H1 (cell line): ENCODE results near the gene KLF9. TPM values are rescaled to one million over a fixed set of nuclear protein-coding genes. Genes with fewer than 3 reads are reported as not detected.

ENCODE experiments used
- CTCF ChIA-PET: fragments of 300-600 bp; sonication (Branson Sonifier 250); formaldehyde crosslinking; loops from one replicate; lab custom pipeline; 2021; ENCODE audit not compliant: partially characterized antibody; lab: Charles Lee
- POLR2A ChIA-PET: fragments of 300-600 bp; sonication (Branson Sonifier 250); formaldehyde crosslinking; loops from one replicate; lab custom pipeline; 2021; ENCODE audit warnings: inconsistent platforms; ENCODE audit not compliant: partially characterized antibody; lab: Charles Lee
- DNase-seq, 2 experiments: peaks; one replicate each; pipeline versions ENCODE4 v3.0.0 to v3.0.0-alpha.2; 2010 to 2022; ENCODE audit warnings: low spot score in 2 of 2, low read depth in 1 of 2, mixed read lengths in 1 of 2
- FAIRE-seq: peaks from 2 replicates; lab custom pipeline; 2011; peaks lifted over from hg19 to GRCh38; lab: Jason Lieb, UNC
- H2AFZ ChIP-seq: 2 replicates; pipeline ENCODE4 v1.8.1; 2012; ENCODE audit warnings: low read length, inconsistent platforms
- H2AK5ac ChIP-seq: 2 replicates; pipeline ENCODE4 v1.6.1; 2013; ENCODE audit warnings: low read depth, low read length
- H2BK120ac ChIP-seq: replicated peaks from 2 replicates; pipeline ENCODE3; 2013; ENCODE audit warnings: low read depth, low read length, inconsistent platforms
- H2BK12ac ChIP-seq: 2 replicates; pipeline ENCODE4 v1.6.1; 2013; ENCODE audit warnings: low read depth, low read length
- H2BK15ac ChIP-seq: 2 replicates; pipeline ENCODE4 v1.6.1; 2013; ENCODE audit warnings: low read length
- H2BK20ac ChIP-seq: 2 replicates; pipeline ENCODE4 v1.6.1; 2013; ENCODE audit warnings: low read length
- H2BK5ac ChIP-seq: 2 replicates; pipeline ENCODE4 v1.6.1; 2013; ENCODE audit warnings: low read depth, low read length
- H3K14ac ChIP-seq: 2 replicates; pipeline ENCODE4 v1.6.1; 2013; ENCODE audit warnings: inconsistent platforms; ENCODE audit not compliant: insufficient read length
- H3K18ac ChIP-seq: 2 replicates; pipeline ENCODE4 v1.6.1; 2013; ENCODE audit warnings: low read length; ENCODE audit errors: extremely low read depth
- H3K23ac ChIP-seq: 2 replicates; pipeline ENCODE4 v1.6.1; 2013; ENCODE audit warnings: inconsistent platforms; ENCODE audit not compliant: insufficient read length
- H3K23me2 ChIP-seq: 2 replicates; pipeline ENCODE4 v1.6.1; 2013; ENCODE audit warnings: low read depth, low read length
- H3K27ac ChIP-seq: 2 replicates; pipeline ENCODE4 v1.6.1; 2011; ENCODE audit warnings: low read depth, low read length, inconsistent platforms
- H3K27me3 ChIP-seq, 4 experiments: replicated peaks in 1 of 4; 1 replicate in 1 of 4; 2 replicates in 3 of 4; pipeline versions ENCODE4 v1.6.1 to v1.8.1; 2011 to 2013; ENCODE audit warnings: low read length in 3 of 4, mild to moderate bottlenecking in 3 of 4, inconsistent platforms in 2 of 4, mixed read lengths in 2 of 4, moderate library complexity in 1 of 4; ENCODE audit not compliant: control insufficient read depth in 3 of 4, insufficient read depth in 3 of 4; ENCODE audit errors: extremely low read depth in 1 of 4
- H3K36me3 ChIP-seq, 4 experiments: 2 replicates each; pipeline versions ENCODE4 v1.6.1 to v1.8.1; 2011 to 2013; ENCODE audit warnings: mild to moderate bottlenecking in 4 of 4, low read length in 3 of 4, moderate library complexity in 2 of 4, control low read depth in 1 of 4, inconsistent platforms in 1 of 4; ENCODE audit not compliant: insufficient read depth in 4 of 4, control insufficient read depth in 2 of 4
- H3K4ac ChIP-seq: replicated peaks from 2 replicates; pipeline ENCODE3; 2013; ENCODE audit warnings: low read length, low read depth, mixed read lengths, inconsistent platforms; ENCODE audit not compliant: insufficient read length
- H3K4me1 ChIP-seq, 4 experiments: replicated peaks in 1 of 4; 1 replicate in 1 of 4; 2 replicates in 3 of 4; pipeline versions ENCODE4 v1.6.1 to v1.8.1; 2011 to 2013; ENCODE audit warnings: low read length in 3 of 4, inconsistent platforms in 2 of 4, mixed read lengths in 1 of 4; ENCODE audit not compliant: insufficient read depth in 4 of 4, control insufficient read depth in 3 of 4
- H3K4me2 ChIP-seq, 2 experiments: 2 replicates each; pipeline versions ENCODE4 v1.6.1 to v1.8.1; 2011 to 2013; ENCODE audit warnings: low read depth in 2 of 2, low read length in 2 of 2, control low read depth in 1 of 2, inconsistent platforms in 1 of 2, mild to moderate bottlenecking in 1 of 2; ENCODE audit not compliant: insufficient read depth in 1 of 2
- H3K4me3 ChIP-seq, 4 experiments: fragments of 200-600, 300-600 bp in 1 of 4; sonication (generic), shearing (Covaris generic), sonication (Bioruptor Twin) in 1 of 4; 2 replicates each; pipeline versions ENCODE4 v1.5.1 to v1.8.1; 2011 to 2016; ENCODE audit warnings: low read length in 4 of 4, low read depth in 3 of 4, control low read depth in 2 of 4, inconsistent platforms in 2 of 4, mild to moderate bottlenecking in 2 of 4, mixed read lengths in 1 of 4, moderate library complexity in 1 of 4; ENCODE audit not compliant: insufficient read depth in 2 of 4; ENCODE audit errors: extremely low read depth in 1 of 4
- H3K56ac ChIP-seq: replicated peaks from 2 replicates; pipeline ENCODE3; 2013; ENCODE audit warnings: low read depth, mild to moderate bottlenecking, mixed read lengths, low read length, inconsistent platforms; ENCODE audit not compliant: insufficient read length
- H3K79me1 ChIP-seq: 2 replicates; pipeline ENCODE4 v1.6.1; 2013; ENCODE audit warnings: low read depth, low read length, control low read depth
- H3K79me2 ChIP-seq, 2 experiments: 2 replicates each; pipeline versions ENCODE4 v1.6.1 to v1.8.1; 2012 to 2013; ENCODE audit warnings: low read length in 2 of 2, mild to moderate bottlenecking in 2 of 2, inconsistent platforms in 1 of 2; ENCODE audit not compliant: insufficient read depth in 2 of 2, control insufficient read depth in 1 of 2
- H3K9ac ChIP-seq, 4 experiments: replicated peaks in 1 of 4; 1 replicate in 1 of 4; 2 replicates in 3 of 4; pipeline versions ENCODE4 v1.6.1 to v1.8.1; 2011 to 2013; ENCODE audit warnings: low read depth in 3 of 4, low read length in 3 of 4, control low read depth in 2 of 4, mild to moderate bottlenecking in 2 of 4, moderate library complexity in 2 of 4, inconsistent platforms in 1 of 4; ENCODE audit errors: extremely low read depth in 1 of 4
- H3K9me3 ChIP-seq, 2 experiments: 2 replicates each; pipeline versions ENCODE4 v1.6.1 to v1.8.1; 2012 to 2013; ENCODE audit warnings: mild to moderate bottlenecking in 2 of 2, moderate library complexity in 2 of 2, control low read depth in 1 of 2, inconsistent platforms in 1 of 2, low read depth in 1 of 2, low read length in 1 of 2, mixed read lengths in 1 of 2; ENCODE audit not compliant: insufficient read depth in 2 of 2
- H4K20me1 ChIP-seq, 2 experiments: replicated peaks in 1 of 2; 2 replicates each; pipeline versions ENCODE3 to v1.8.1; 2011 to 2013; ENCODE audit warnings: inconsistent platforms in 2 of 2, low read length in 2 of 2, mild to moderate bottlenecking in 1 of 2; ENCODE audit not compliant: insufficient read depth in 2 of 2, control insufficient read depth in 1 of 2
- H4K5ac ChIP-seq: 2 replicates; pipeline ENCODE4 v1.6.1; 2013; ENCODE audit warnings: low read length, low read depth, mixed read lengths, inconsistent platforms; ENCODE audit not compliant: insufficient read length
- H4K8ac ChIP-seq: 2 replicates; pipeline ENCODE4 v1.8.0; 2013; ENCODE audit warnings: mild to moderate bottlenecking, moderate library complexity, low read length, inconsistent platforms; ENCODE audit not compliant: insufficient read depth; ENCODE audit errors: extremely low read depth
- H4K91ac ChIP-seq: replicated peaks from 2 replicates; pipeline ENCODE3; 2013; ENCODE audit warnings: low read length, mixed read lengths, inconsistent platforms; ENCODE audit not compliant: insufficient read length
- CTBP2 ChIP-seq: IDR thresholded peaks from 2 replicates; pipeline ENCODE4 v1.7.0; 2011; ENCODE audit warnings: borderline replicate concordance, mild to moderate bottlenecking, moderate library complexity, mixed read lengths, low read length; ENCODE audit not compliant: insufficient read depth, insufficient read length
- EP300 ChIP-seq, 2 experiments: IDR thresholded peaks; 1 replicate in 1 of 2; 2 replicates in 1 of 2; pipeline ENCODE4 v1.6.1; 2011 to 2012; ENCODE audit warnings: low read depth in 2 of 2, low read length in 2 of 2, mild to moderate bottlenecking in 2 of 2, borderline replicate concordance in 1 of 2, inconsistent platforms in 1 of 2, moderate library complexity in 1 of 2
- JUND ChIP-seq: IDR thresholded peaks from 2 replicates; pipeline ENCODE4 v1.6.1; 2011; ENCODE audit warnings: mild to moderate bottlenecking, improper control_type of control experiment, low read length
- KDM5A ChIP-seq: fragments of 200-600 bp; IDR thresholded peaks from 2 replicates; pipeline ENCODE4 v1.7.1; 2012; ENCODE audit warnings: mild to moderate bottlenecking, low read length, inconsistent platforms, mixed read lengths
- NRF1 ChIP-seq: IDR thresholded peaks from 2 replicates; pipeline ENCODE4 v1.6.1; 2011; ENCODE audit warnings: mild to moderate bottlenecking, low read depth, low read length, improper control_type of control experiment
- SIN3A ChIP-seq, 2 experiments: IDR thresholded peaks in 1 of 2; conservative IDR thresholded peaks in 1 of 2; 2 replicates each; pipeline ENCODE4 v1.6.1; 2011 to 2012; ENCODE audit warnings: low read length in 2 of 2, improper control_type of control experiment in 1 of 2, low read depth in 1 of 2, mild to moderate bottlenecking in 1 of 2
- SP1 ChIP-seq: IDR thresholded peaks from 2 replicates; pipeline ENCODE4 v1.6.1; 2011; ENCODE audit warnings: low read depth, low read length
- SP2 ChIP-seq: IDR thresholded peaks from 2 replicates; pipeline ENCODE4 v1.6.1; 2012; ENCODE audit warnings: mild to moderate bottlenecking, low read length, inconsistent platforms
- SRF ChIP-seq: IDR thresholded peaks from 2 replicates; pipeline ENCODE4 v1.6.1; 2011; ENCODE audit warnings: mild to moderate bottlenecking, low read depth, low read length, moderate library complexity
- TAF1 ChIP-seq: IDR thresholded peaks from 2 replicates; pipeline ENCODE4 v1.6.1; 2011; ENCODE audit warnings: mild to moderate bottlenecking, low read depth, low read length
- YY1 ChIP-seq: IDR thresholded peaks from 2 replicates; pipeline ENCODE4 v1.6.1; 2011; ENCODE audit warnings: low read depth, mild to moderate bottlenecking, low read length
- WGBS, 2 experiments: shearing (Covaris generic) in 1 of 2; methylation state at CpG; one replicate each; pipeline versions ENCODE4 v1.1.6 to v1.1.7; 2013 to 2015; ENCODE audit warnings: low lambda C conversion rate in 2 of 2, mixed read lengths in 2 of 2, inconsistent platforms in 1 of 2, low coverage in 1 of 2, missing lambda C conversion rate in 1 of 2; ENCODE audit not compliant: insufficient replicate concordance in 2 of 2, insufficient coverage in 1 of 2, insufficient read length in 1 of 2; ENCODE audit errors: extremely low coverage in 1 of 2, missing lambda C conversion rate in 1 of 2; 5-methylcytosine and 5-hydroxymethylcytosine counted together
- polyA plus RNA-seq, 7 experiments: library from polyadenylated mRNA; depleted of rRNA in 3 of 7; stranded (reverse) in 5 of 7; unstranded in 2 of 7; fragments of >200 nt in 5 of 7; fragments of 200-250 nt in 2 of 7; gene quantifications; 1 replicate in 5 of 7; 2 replicates in 1 of 7; 4 replicates in 1 of 7; pipeline versions ENCODE4 v1.2.1 to v1.2.3, GENCODE V29; 2011 to 2013; ENCODE audit warnings: missing spikeins in 2 of 7, mixed read lengths in 2 of 7
- total RNA-seq: library from RNA; stranded (reverse); fragmentation: NEBNext Ultra II Directional; extraction: Animal tissue kit (Norgen Biotek cat#: 25700); gene quantifications from 2 replicates; pipeline ENCODE4 v1.2.1, GENCODE V29; 2021
- TF ChIP-seq, protein P1 (sequence below): IDR thresholded peaks from 2 replicates; pipeline ENCODE4 v1.6.1; 2012; ENCODE audit warnings: inconsistent platforms
- TF ChIP-seq, protein P2 (sequence below): IDR thresholded peaks from 2 replicates; pipeline ENCODE4 v1.6.1; 2011; ENCODE audit warnings: low read length, improper control_type of control experiment

Gene KLF9
- total and polyA plus RNA-seq, 2 of the 8 experiments (the other 6 are each of a cell fraction or from before 2014, with no cell fraction given) = 0.47 to 0.82 TPM

DNA sequence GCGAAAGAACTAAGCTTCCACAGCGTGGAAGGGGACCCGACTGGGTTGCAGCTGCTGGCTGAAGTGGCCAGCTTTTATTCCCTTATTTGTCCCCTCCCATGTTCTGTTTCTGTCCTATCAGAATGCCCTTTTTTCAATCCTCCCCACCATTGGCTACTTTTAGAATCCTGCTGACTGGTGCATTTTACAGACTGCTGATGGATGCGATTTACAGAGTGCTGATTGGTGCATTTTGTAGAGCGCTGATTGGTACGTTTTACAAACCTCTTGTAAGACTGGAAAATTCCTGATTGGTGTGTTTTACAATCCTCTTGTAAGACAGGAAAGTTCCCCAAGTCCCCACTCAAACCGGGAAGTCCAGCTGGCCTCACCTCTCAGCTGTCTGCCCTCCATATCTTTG, 50.7 kb downstream of the KLF9 start:
- H4K5ac ChIP-seq = no peak overlapping the region
- H2AFZ ChIP-seq = no peak overlapping the region
- no peaks in the 10 kb centered on the region for H3K79me1 ChIP-seq
- no peaks in the 10 kb centered on the region for H3K9me3 ChIP-seq
- no peaks in the 10 kb centered on the region for H3K4me1 ChIP-seq
- H3K4me2 ChIP-seq = no peak overlapping the region
- no peak overlapping the region for H4K91ac ChIP-seq
- H3K4me3 ChIP-seq = no peak overlapping the region
- H3K14ac ChIP-seq = no peak overlapping the region
- no peak overlapping the region for H2AK5ac ChIP-seq
- H3K4ac ChIP-seq = no peak overlapping the region
- no peak overlapping the region for H2BK120ac ChIP-seq
- no peaks in the 10 kb centered on the region for H3K79me2 ChIP-seq
- no peak overlapping the region for H2BK5ac ChIP-seq
- H3K23ac ChIP-seq = no peak overlapping the region
- H2BK15ac ChIP-seq = no peak overlapping the region
- WGBS, 2 experiments = 95% methylated on average over 7 of the region's 7 CpGs; no CpG with 5 or more reads in 1 of the 2 experiments
- H2BK20ac ChIP-seq = no peak overlapping the region
- H3K56ac ChIP-seq = no peak overlapping the region
- no peak overlapping the region for H3K18ac ChIP-seq
- H2BK12ac ChIP-seq = no peak overlapping the region
- H3K23me2 ChIP-seq = no peaks in the 10 kb centered on the region
- POLR2A ChIA-PET = interaction anchor here (1.1 kb wide), 1 partner anchor 103 kb away, joined by 3 read pairs; no protein-coding TSS in a partner anchor
- H4K8ac ChIP-seq = no peak overlapping the region
- H3K9ac ChIP-seq = no peak overlapping the region
- CTCF ChIA-PET = interaction anchor here (0.7 to 1.1 kb wide), 3 partner anchors 23 to 239 kb away, joined by 3 to 4 read pairs (median 3); no protein-coding TSS in a partner anchor
- DNase-seq (no peak), FAIRE-seq (no peak)
- H3K27me3 ChIP-seq = peaks cover 0 to 1% (median 0%) of the 10 kb centered on the region in 4 experiments; a peak in 1 of 7 replicates
- no peak overlapping the region for H3K27ac ChIP-seq
- H3K36me3 ChIP-seq = no peaks in the 10 kb centered on the region
- no peaks in the 10 kb centered on the region for H4K20me1 ChIP-seq
- no peak for TF ChIP-seq EP300 (IDR thresholded peaks at IDR 0.05; ENCODE audit: borderline replicate concordance in 1 of 2, low read depth in 2 of 2, low read length in 2 of 2)
- TF ChIP-seq, protein P1, sequence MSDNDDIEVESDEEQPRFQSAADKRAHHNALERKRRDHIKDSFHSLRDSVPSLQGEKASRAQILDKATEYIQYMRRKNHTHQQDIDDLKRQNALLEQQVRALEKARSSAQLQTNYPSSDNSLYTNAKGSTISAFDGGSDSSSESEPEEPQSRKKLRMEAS = no peak
- no peak for TF ChIP-seq JUND
- no peak for TF ChIP-seq NRF1
- TF ChIP-seq KDM5A = no peak
- no peak for TF ChIP-seq CTBP2
- no peak for TF ChIP-seq SRF
- TF ChIP-seq SP2 = no peak
- no peak for TF ChIP-seq SIN3A (conservative IDR thresholded peaks at IDR 0.05 in 1 of 2, IDR thresholded peaks at IDR 0.05 in 1 of 2; ENCODE audit: low read depth in 1 of 2, low read length in 2 of 2)
- TF ChIP-seq, protein P2, sequence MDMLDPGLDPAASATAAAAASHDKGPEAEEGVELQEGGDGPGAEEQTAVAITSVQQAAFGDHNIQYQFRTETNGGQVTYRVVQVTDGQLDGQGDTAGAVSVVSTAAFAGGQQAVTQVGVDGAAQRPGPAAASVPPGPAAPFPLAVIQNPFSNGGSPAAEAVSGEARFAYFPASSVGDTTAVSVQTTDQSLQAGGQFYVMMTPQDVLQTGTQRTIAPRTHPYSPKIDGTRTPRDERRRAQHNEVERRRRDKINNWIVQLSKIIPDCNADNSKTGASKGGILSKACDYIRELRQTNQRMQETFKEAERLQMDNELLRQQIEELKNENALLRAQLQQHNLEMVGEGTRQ = no peak
- no peak for TF ChIP-seq TAF1
- no peak for TF ChIP-seq SP1
- no peak for TF ChIP-seq YY1
